HepG2 (cell line): ENCODE results near the gene SYNDIG1. TPM values are rescaled to one million over a fixed set of nuclear protein-coding genes. Genes with fewer than 3 reads are reported as not detected.

Source experiments
- ATAC-seq: fragments of 200-7000 bp; cut with Tn5 transposase; 3 replicates; pipeline ENCODE4 v1.9.1; 2020; ENCODE audit warnings: mild to moderate bottlenecking, moderate library complexity
- BruUV-seq: library from RNA; stranded (reverse); fragments of 400-500 nt; replicated peaks from 2 replicates; lab custom pipeline; 2021; lab: Mats Ljungman, UMichigan
- CTCF ChIA-PET: fragments of 300-600 bp; formaldehyde crosslinking; extraction: SDS; loops from one replicate; lab custom pipeline; 2021; ENCODE audit warnings: low total read pairs, inconsistent platforms, low intra/inter-chr PET ratio; lab: Yijun Ruan, JAX
- POLR2A ChIA-PET: fragments of 350-600 bp; sonication (Branson Sonifier 250); formaldehyde crosslinking; loops from one replicate; lab custom pipeline; 2020; ENCODE audit warnings: antibody characterized with exemption, inconsistent platforms; lab: Yijun Ruan, JAX
- DNase-seq: peaks from one replicate; pipeline ENCODE4 v3.0.0-alpha.2; 2015; ENCODE audit warnings: low spot score
- FAIRE-seq: peaks from 3 replicates; lab custom pipeline; 2011; peaks lifted over from hg19 to GRCh38; lab: Jason Lieb, UNC
- H2AFZ ChIP-seq: one replicate; pipeline ENCODE4 v1.6.1; 2011; ENCODE audit warnings: low read length, inconsistent platforms
- H3K27ac ChIP-seq: fragments of 300-600 bp; 3 replicates; pipeline ENCODE4 v1.8.0; 2011; ENCODE audit warnings: mixed run types, mild to moderate bottlenecking, mixed read lengths, low read length, inconsistent platforms; ENCODE audit not compliant: insufficient read depth; ENCODE audit errors: extremely low read length
- H3K27me3 ChIP-seq, 2 experiments: fragments of 200-600 bp in 1 of 2; 2 replicates in 1 of 2; 3 replicates in 1 of 2; pipeline versions ENCODE4 v1.6.0 to v1.8.0; 2011; ENCODE audit warnings: low read length in 2 of 2, mild to moderate bottlenecking in 2 of 2, moderate library complexity in 2 of 2, inconsistent platforms in 1 of 2; ENCODE audit not compliant: insufficient read depth in 2 of 2, control insufficient read depth in 1 of 2
- H3K36me3 ChIP-seq, 2 experiments: fragments of 200-600 bp in 1 of 2; replicated peaks in 1 of 2; 2 replicates in 1 of 2; 3 replicates in 1 of 2; pipeline versions ENCODE4 v1.5.1 to v1.8.0; 2011; ENCODE audit warnings: low read length in 2 of 2, inconsistent platforms in 1 of 2; ENCODE audit not compliant: insufficient read depth in 2 of 2, control insufficient read depth in 1 of 2
- H3K4me1 ChIP-seq: 2 replicates; pipeline ENCODE4 v1.5.1; 2012; ENCODE audit warnings: low read length, inconsistent platforms; ENCODE audit not compliant: insufficient read depth
- H3K4me2 ChIP-seq: 2 replicates; pipeline ENCODE4 v1.6.0; 2011; ENCODE audit warnings: low read depth, low read length, inconsistent platforms
- H3K4me3 ChIP-seq, 3 experiments: fragments of 200-600 bp in 1 of 3; sonication (generic), shearing (Covaris generic) in 1 of 3; replicated peaks in 1 of 3; 2 replicates each; pipeline ENCODE4 v1.5.1; 2011 to 2016; ENCODE audit warnings: low read length in 3 of 3, inconsistent platforms in 2 of 3, low read depth in 2 of 3, mild to moderate bottlenecking in 2 of 3, control low read depth in 1 of 3, mixed read lengths in 1 of 3; ENCODE audit not compliant: insufficient read depth in 1 of 3
- H3K79me2 ChIP-seq: one replicate; pipeline ENCODE4 v1.6.1; 2011; ENCODE audit warnings: low read length, inconsistent platforms; ENCODE audit not compliant: insufficient read depth
- H3K9ac ChIP-seq: 2 replicates; pipeline ENCODE4 v1.6.0; 2011; ENCODE audit warnings: mild to moderate bottlenecking, low read depth, low read length, inconsistent platforms; ENCODE audit not compliant: insufficient read depth
- H3K9me3 ChIP-seq: 2 replicates; pipeline ENCODE4 v1.5.1; 2012; ENCODE audit warnings: mild to moderate bottlenecking, low read length
- H4K20me1 ChIP-seq: 2 replicates; pipeline ENCODE4 v1.6.0; 2011; ENCODE audit warnings: inconsistent platforms, mild to moderate bottlenecking, low read length, moderate library complexity; ENCODE audit not compliant: insufficient read depth
- BRCA1 ChIP-seq: sonication (generic); formaldehyde crosslinking; IDR thresholded peaks from 2 replicates; pipeline ENCODE4 v1.4.0; 2020; ENCODE audit warnings: missing genetic modification reagents
- CC2D1A ChIP-seq: sonication (generic); formaldehyde crosslinking; IDR thresholded peaks from 2 replicates; pipeline ENCODE4 v1.8.1; 2023; ENCODE audit warnings: mild to moderate bottlenecking, missing genetic modification reagents
- HMGXB3 ChIP-seq: sonication (generic); formaldehyde crosslinking; IDR thresholded peaks from 2 replicates; pipeline ENCODE4 v1.4.0; 2020; ENCODE audit warnings: missing genetic modification reagents, borderline replicate concordance
- JUND ChIP-seq: sonication (generic); formaldehyde crosslinking; IDR thresholded peaks from 2 replicates; pipeline ENCODE4 v1.8.0; 2022; ENCODE audit warnings: mild to moderate bottlenecking, missing genetic modification reagents
- NFIB ChIP-seq: sonication (generic); formaldehyde crosslinking; IDR thresholded peaks from 2 replicates; pipeline ENCODE4 v1.9.0; 2021; ENCODE audit warnings: missing genetic modification reagents, mild to moderate bottlenecking, borderline replicate concordance
- NPAS2 ChIP-seq: sonication (generic); formaldehyde crosslinking; IDR thresholded peaks from 2 replicates; pipeline ENCODE4 v1.8.0; 2022; ENCODE audit warnings: mild to moderate bottlenecking, missing genetic modification reagents, borderline replicate concordance
- U2AF2 ChIP-seq: fragments of 200-400 bp; formaldehyde crosslinking; IDR thresholded peaks from 2 replicates; pipeline ENCODE4 v1.6.1; 2017; ENCODE audit warnings: low read depth, mild to moderate bottlenecking, low read length
- ZBTB37 ChIP-seq: sonication (generic); formaldehyde crosslinking; IDR thresholded peaks from 2 replicates; pipeline ENCODE4 v1.4.0; 2020; ENCODE audit warnings: mild to moderate bottlenecking, missing genetic modification reagents
- ZFX ChIP-seq: sonication (generic); formaldehyde crosslinking; IDR thresholded peaks from 2 replicates; pipeline ENCODE4 v1.4.0; 2020; ENCODE audit warnings: mild to moderate bottlenecking, low read depth, missing genetic modification reagents, moderate library complexity
- ZNF337 ChIP-seq: sonication (generic); formaldehyde crosslinking; IDR thresholded peaks from 2 replicates; pipeline ENCODE4 v1.5.1; 2020; ENCODE audit warnings: missing genetic modification reagents, low read depth, mild to moderate bottlenecking, borderline replicate concordance
- ZNF644 ChIP-seq: IDR thresholded peaks from 2 replicates; pipeline ENCODE4 v1.6.1; 2016; ENCODE audit warnings: low read depth
- WGBS: methylation state at CpG from one replicate; pipeline ENCODE4 v1.1.6; 2017; ENCODE audit warnings: low lambda C conversion rate; 5-methylcytosine and 5-hydroxymethylcytosine counted together
- in situ Hi-C: cut with HindIII; loops from 2 replicates; pipeline ENCODE4 v1.10.0; 2017; ENCODE audit warnings: low pct_unique_long_range_greater_than_20kb; ENCODE audit not compliant: extremely low pct_ligation_motif_present
- intact Hi-C: fragments of 100-400 bp; cut with micrococcal nuclease; formaldehyde crosslinking; loops from one replicate; pipeline ENCODE4 v1.10.0; 2022; ENCODE audit not compliant: unreplicated experiment
- polyA plus RNA-seq, 8 experiments: library from polyadenylated mRNA; depleted of rRNA in 3 of 8; stranded (reverse) in 7 of 8; unstranded in 1 of 8; fragments of >200 nt; fragmentation: Illumina TruSeq in 4 of 8; extraction: Trizol in 4 of 8; gene quantifications; 2 replicates each; pipeline versions ENCODE4 v1.2.1 to v1.2.3, GENCODE V29; 2011 to 2016; ENCODE audit warnings: low read depth in 4 of 8, missing spikeins in 1 of 8, mixed read lengths in 1 of 8; ENCODE audit not compliant: insufficient read depth in 1 of 8
- total RNA-seq, 5 experiments: library from RNA; depleted of rRNA; stranded (reverse); fragments of >200 nt; fragmentation: Illumina TruSeq; extraction: Trizol; gene quantifications; 2 replicates each; pipeline ENCODE4 v1.2.3, GENCODE V29; 2016; ENCODE audit warnings: low read depth in 1 of 5

Gene SYNDIG1
- total and polyA plus RNA-seq, 2 of the 13 experiments (the other 11 are each of a cell fraction or from before 2014, with no cell fraction given), result not detected

- in situ Hi-C loops (no loop called here), intact Hi-C loops (no loop called here)
- TF ChIP-seq ZFX (CRISPR knock-in tag) (no peak), U2AF2 (no peak), NFIB (no peak), ZNF337 (CRISPR knock-in tag) (no peak), ZBTB37 (no peak), NPAS2 (no peak), HMGXB3 (CRISPR knock-in tag) (no peak), CC2D1A (CRISPR knock-in tag) (no peak), ZNF644 (CRISPR knock-in tag) (no peak), JUND (no peak), BRCA1 (CRISPR knock-in tag) (no peak)
- Histone ChIP-seq H4K20me1 (no peaks in the 10 kb centered on the region; the same call in 1 of the 2 replicates), H3K36me3 (no peaks in the 10 kb centered on the region), H3K27ac (no peak overlapping the region), H3K9me3 (no peaks in the 10 kb centered on the region), H3K9ac (no peak overlapping the region), H3K4me2 (no peak overlapping the region), H3K79me2 (no peaks in the 10 kb centered on the region), H3K4me3 (no peak overlapping the region), H2AFZ (no peak overlapping the region), H3K27me3 (peaks cover 19 to 62% of the 10 kb centered on the region in 2 experiments; a peak in 3 of 5 replicates), H3K4me1 (no peaks in the 10 kb centered on the region)
- FAIRE-seq (no peak), DNase-seq (no peak), ATAC-seq (no peak)
- POLR2A ChIA-PET, result no interaction called here
- no TSS peak for BruUV-seq
- WGBS, result 21% methylated on average over 17 of the region's 17 CpGs
- CTCF ChIA-PET, result no interaction called here
Observed at GRCh38 chr20:24658920-24659660, 189.7 kb downstream of the SYNDIG1 start.
